H1 (cell line): ENCODE results near the gene ASS1. TPM values are rescaled to one million over a fixed set of nuclear protein-coding genes. Genes with fewer than 3 reads are reported as not detected.

Source experiments
- MAX ChIP-seq: IDR thresholded peaks from 2 replicates; pipeline ENCODE4 v1.6.1; 2012; ENCODE audit warnings: inconsistent platforms
- polyA plus RNA-seq, 7 experiments: library from polyadenylated mRNA; depleted of rRNA in 3 of 7; stranded (reverse) in 5 of 7; unstranded in 2 of 7; fragments of >200 nt in 5 of 7; fragments of 200-250 nt in 2 of 7; gene quantifications; 1 replicate in 5 of 7; 2 replicates in 1 of 7; 4 replicates in 1 of 7; pipeline versions ENCODE4 v1.2.1 to v1.2.3, GENCODE V29; 2011 to 2013; ENCODE audit warnings: missing spikeins in 2 of 7, mixed read lengths in 2 of 7
- total RNA-seq: library from RNA; stranded (reverse); fragmentation: NEBNext Ultra II Directional; extraction: Animal tissue kit (Norgen Biotek cat#: 25700); gene quantifications from 2 replicates; pipeline ENCODE4 v1.2.1, GENCODE V29; 2021

Gene ASS1
- total and polyA plus RNA-seq, 2 of the 8 experiments (the other 6 are each of a cell fraction or from before 2014, with no cell fraction given): 108 to 296 TPM

GRCh38 chr9:130433168-130433946 is 11.4 kb upstream of the ASS1 start (continued):
- peak; percentile 86 for TF ChIP-seq MAX
